HEK293T (cell line): ENCODE data around the gene PPM1K.

Experiments used
- ARNT ChIP-seq: fragments of 450-650 bp; IDR thresholded peaks from 2 replicates; pipeline ENCODE4 v1.6.1; 2017; ENCODE audit warnings: mild to moderate bottlenecking
- BHLHE40 ChIP-seq: fragments of 450-650 bp; IDR thresholded peaks from 2 replicates; pipeline ENCODE4 v1.6.1; 2016; ENCODE audit warnings: mild to moderate bottlenecking, moderate library complexity, borderline replicate concordance
- ELF4 ChIP-seq: fragments of 450-650 bp; IDR thresholded peaks from 2 replicates; pipeline ENCODE4 v1.6.1; 2017; ENCODE audit warnings: antibody characterized with exemption
- FOXA1 ChIP-seq: fragments of 450-650 bp; IDR thresholded peaks from 2 replicates; pipeline ENCODE4 v1.6.1; 2016; ENCODE audit warnings: mild to moderate bottlenecking
- FOXM1 ChIP-seq: fragments of 450-650 bp; IDR thresholded peaks from 2 replicates; pipeline ENCODE4 v1.6.1; 2017; ENCODE audit warnings: mild to moderate bottlenecking, borderline replicate concordance
- HDGF ChIP-seq: fragments of 450-650 bp; IDR thresholded peaks from 2 replicates; pipeline ENCODE4 v1.6.1; 2017; ENCODE audit warnings: antibody characterized with exemption, borderline replicate concordance
- L3MBTL2 ChIP-seq: fragments of 450-650 bp; conservative IDR thresholded peaks from 2 replicates; pipeline ENCODE4 v1.6.1; 2016; ENCODE audit warnings: mild to moderate bottlenecking
- PKNOX1 ChIP-seq: fragments of 450-650 bp; IDR thresholded peaks from 2 replicates; pipeline ENCODE4 v1.6.1; 2016
- SP1 ChIP-seq: fragments of 450-650 bp; IDR thresholded peaks from 2 replicates; pipeline ENCODE4 v1.6.1; 2017
- SUZ12 ChIP-seq: fragments of 450-650 bp; IDR thresholded peaks from 2 replicates; pipeline ENCODE4 v1.6.1; 2016; ENCODE audit warnings: mild to moderate bottlenecking

DNA sequence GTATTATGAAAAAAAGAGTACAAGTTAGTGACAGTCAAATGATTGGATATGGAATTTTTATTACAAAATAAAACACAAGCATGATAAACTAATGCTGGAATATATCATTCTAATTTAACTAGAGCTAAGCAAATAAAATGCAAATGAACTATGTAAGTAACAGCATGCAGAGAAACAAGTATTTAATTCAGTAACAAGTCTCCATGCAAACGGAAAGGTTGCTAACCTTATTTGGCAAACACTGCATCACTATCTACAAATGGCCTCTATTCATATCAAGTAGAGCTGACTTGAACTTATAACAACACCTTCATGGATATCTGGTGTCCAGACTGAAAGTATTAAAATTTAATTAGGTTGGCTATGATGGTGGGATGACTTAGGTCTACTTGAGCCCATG lies 15.4 kb downstream of the PPM1K start:
- TF ChIP-seq SP1 (no peak), PKNOX1 (no peak), BHLHE40 (no peak), SUZ12 (no peak), FOXM1 (no peak), ELF4 (no peak), FOXA1 (no peak), HDGF (no peak), ARNT (no peak), L3MBTL2 (no peak)
